NB4 (cell line): ENCODE data around the gene DGKB.

Experiments used
- DNase-seq: peaks from one replicate; pipeline ENCODE4 v3.0.0; 2010; ENCODE audit warnings: low read depth
- H3K4me3 ChIP-seq: one replicate; pipeline ENCODE4 v1.5.1; 2011; ENCODE audit warnings: mild to moderate bottlenecking, low read depth, low read length, moderate library complexity
- CTCF ChIP-seq: IDR thresholded peaks from one replicate; pipeline ENCODE4 v1.5.1; 2012; ENCODE audit warnings: low read depth, low read length
- MAX ChIP-seq: IDR thresholded peaks from 2 replicates; pipeline ENCODE4 v1.6.1; 2011; ENCODE audit warnings: low read depth, low read length
- MYC ChIP-seq: IDR thresholded peaks from 2 replicates; pipeline ENCODE4 v1.6.1; 2011; ENCODE audit warnings: low read depth, low read length
- POLR2A ChIP-seq: IDR thresholded peaks from 2 replicates; pipeline ENCODE4 v1.6.1; 2011; ENCODE audit warnings: mild to moderate bottlenecking; ENCODE audit not compliant: insufficient read length; ENCODE audit errors: extremely low read depth

DGKB gene

GRCh38 chr7:14275356-14275755 is 627.2 kb downstream of the DGKB start:
- H3K4me3 ChIP-seq = no peak overlapping the region
- TF ChIP-seq MAX (no peak), CTCF (no peak), MYC (no peak), POLR2A (no peak)
- DNase-seq = no peak

- TF ChIP-seq MYC (no peak), CTCF (no peak), POLR2A (no peak), MAX (no peak)
- no peak for DNase-seq
- H3K4me3 ChIP-seq = no peak overlapping the region
Observed at GRCh38 chr7:14271441-14271840, 631.1 kb downstream of the DGKB start.

GRCh38 chr7:14270099-14270498 is 632.5 kb downstream of the DGKB start:
- TF ChIP-seq CTCF (no peak), POLR2A (no peak), MYC (no peak)
- H3K4me3 ChIP-seq = no peak overlapping the region
- DNase-seq = no peak

GRCh38 chr7:14260011-14260410 is 642.5 kb downstream of the DGKB start:
- TF ChIP-seq MAX = no peak
- no peak overlapping the region for H3K4me3 ChIP-seq
- no peak for DNase-seq

- no peak for DNase-seq
- H3K4me3 ChIP-seq = no peak overlapping the region
- no peak for TF ChIP-seq CTCF
- no peak for TF ChIP-seq POLR2A
- no peak for TF ChIP-seq MYC
- no peak for TF ChIP-seq MAX
Observed at GRCh38 chr7:14258861-14259260, 643.7 kb downstream of the DGKB start.

GRCh38 chr7:14258441-14258840 is 644.1 kb downstream of the DGKB start:
- TF ChIP-seq MYC = no peak
- no peak for TF ChIP-seq MAX
- no peak for TF ChIP-seq CTCF
- no peak for TF ChIP-seq POLR2A
- no peak for DNase-seq

More at GRCh38 chr7:14258441-14258840, 644.1 kb downstream of the DGKB start:
- H3K4me3 ChIP-seq = no peak overlapping the region
